ENCODE results near the gene ESRRB.

Gene ESRRB

GRCh38 chr14:76381817-76382494, 6.0 kb downstream of the ESRRB start:
- Histone ChIP-seq H3K14ac (ENCODE audit: low read length) (no peak overlapping the region), H4K91ac (ENCODE audit: low read depth, low read length) (no peak overlapping the region), H3K4me2 (ENCODE audit: low read length) (no peak overlapping the region), H2AK5ac (ENCODE audit: low read length) (no peak overlapping the region), H3K79me1 (ENCODE audit: low read length) (no peaks in the 10 kb centered on the region), H4K8ac (ENCODE audit: low read depth, low read length) (no peak overlapping the region), H2AFZ (ENCODE audit: insufficient read depth, low read length, poor library complexity) (no peak overlapping the region), H3K4me1 (ENCODE audit: control insufficient read depth in 1 of 2, insufficient read depth in 2 of 2, low read length in 2 of 2) (no peaks in the 10 kb centered on the region), H3K4ac (ENCODE audit: low read depth, low read length) (no peak overlapping the region), H4K12ac (ENCODE audit: low read depth, low read length) (no peak overlapping the region), H3K9ac (ENCODE audit: low read length) (no peak overlapping the region), H3K36me3 (ENCODE audit: control insufficient read depth in 1 of 2, insufficient read depth in 2 of 2, low read length in 2 of 2) (no peaks in the 10 kb centered on the region), H3K9me3 (ENCODE audit: insufficient read depth, low read depth, low read length) (peaks cover 4% of the 10 kb centered on the region), H3K27me3 (ENCODE audit: insufficient read depth, low read length) (peaks cover 25% of the 10 kb centered on the region), H2BK12ac (ENCODE audit: low read length) (no peak overlapping the region), H2BK120ac (ENCODE audit: insufficient read depth, low read length, poor library complexity) (no peak overlapping the region), H3K4me3 (ENCODE audit: low read depth, low read length) (no peak overlapping the region), H3K18ac (ENCODE audit: low read length) (no peak overlapping the region), H3K23ac (ENCODE audit: low read length) (no peak overlapping the region), H3K79me2 (ENCODE audit: control insufficient read depth, insufficient read depth, low read length, poor library complexity) (no peaks in the 10 kb centered on the region), H3K27ac (ENCODE audit: low read depth, low read length) (no peak overlapping the region), H2BK5ac (ENCODE audit: low read depth, low read length, poor library complexity) (no peak overlapping the region)
- WGBS (ENCODE audit: extremely low coverage, insufficient coverage, insufficient read length), result no CpG with 5 or more reads among the region's 7 CpGs
- no peak for DNase-seq

GRCh38 chr14:76382495-76382832, 6.5 kb downstream of the ESRRB start:
- Histone ChIP-seq H3K27me3 (ENCODE audit: insufficient read depth, low read length) (peaks cover 20% of the 10 kb centered on the region), H2BK5ac (ENCODE audit: low read depth, low read length, poor library complexity) (no peak overlapping the region), H2AFZ (ENCODE audit: insufficient read depth, low read length, poor library complexity) (no peak overlapping the region), H3K4me1 (ENCODE audit: control insufficient read depth in 1 of 2, insufficient read depth in 2 of 2, low read length in 2 of 2) (no peaks in the 10 kb centered on the region), H2BK120ac (ENCODE audit: insufficient read depth, low read length, poor library complexity) (no peak overlapping the region), H3K79me1 (ENCODE audit: low read length) (no peaks in the 10 kb centered on the region), H3K9me3 (ENCODE audit: insufficient read depth, low read depth, low read length) (peaks cover 4% of the 10 kb centered on the region), H3K4ac (ENCODE audit: low read depth, low read length) (no peak overlapping the region), H3K9ac (ENCODE audit: low read length) (no peak overlapping the region), H3K79me2 (ENCODE audit: control insufficient read depth, insufficient read depth, low read length, poor library complexity) (no peaks in the 10 kb centered on the region), H2BK12ac (ENCODE audit: low read length) (no peak overlapping the region), H4K8ac (ENCODE audit: low read depth, low read length) (no peak overlapping the region), H3K27ac (ENCODE audit: low read depth, low read length) (no peak overlapping the region), H3K18ac (ENCODE audit: low read length) (no peak overlapping the region), H3K23ac (ENCODE audit: low read length) (no peak overlapping the region), H2AK5ac (ENCODE audit: low read length) (no peak overlapping the region), H3K4me2 (ENCODE audit: low read length) (no peak overlapping the region), H3K4me3 (ENCODE audit: low read depth, low read length) (no peak overlapping the region), H4K91ac (ENCODE audit: low read depth, low read length) (no peak overlapping the region), H4K12ac (ENCODE audit: low read depth, low read length) (no peak overlapping the region), H3K14ac (ENCODE audit: low read length) (no peak overlapping the region), H3K36me3 (ENCODE audit: control insufficient read depth in 1 of 2, insufficient read depth in 2 of 2, low read length in 2 of 2) (no peaks in the 10 kb centered on the region)
- no CpG with 5 or more reads among the region's 1 CpG for WGBS (ENCODE audit: extremely low coverage, insufficient coverage, insufficient read length)
- DNase-seq, result no peak

- Histone ChIP-seq H3K36me3 (ENCODE audit: control insufficient read depth in 1 of 2, insufficient read depth in 2 of 2, low read length in 2 of 2) (no peaks in the 10 kb centered on the region), H3K27me3 (ENCODE audit: insufficient read depth, low read length) (no peaks in the 10 kb centered on the region), H2BK120ac (ENCODE audit: insufficient read depth, low read length, poor library complexity) (no peak overlapping the region), H3K79me1 (ENCODE audit: low read length) (no peaks in the 10 kb centered on the region), H3K9me3 (ENCODE audit: insufficient read depth, low read depth, low read length) (peaks cover 4% of the 10 kb centered on the region), H3K14ac (ENCODE audit: low read length) (no peak overlapping the region), H3K79me2 (ENCODE audit: control insufficient read depth, insufficient read depth, low read length, poor library complexity) (no peaks in the 10 kb centered on the region), H2AFZ (ENCODE audit: insufficient read depth, low read length, poor library complexity) (no peak overlapping the region), H3K18ac (ENCODE audit: low read length) (no peak overlapping the region), H3K4me1 (ENCODE audit: control insufficient read depth in 1 of 2, insufficient read depth in 2 of 2, low read length in 2 of 2) (no peaks in the 10 kb centered on the region), H3K4me3 (ENCODE audit: low read depth, low read length) (no peak overlapping the region), H2BK12ac (ENCODE audit: low read length) (no peak overlapping the region), H4K12ac (ENCODE audit: low read depth, low read length) (no peak overlapping the region), H3K9ac (ENCODE audit: low read length) (no peak overlapping the region), H3K23ac (ENCODE audit: low read length) (no peak overlapping the region), H3K4me2 (ENCODE audit: low read length) (no peak overlapping the region), H3K27ac (ENCODE audit: low read depth, low read length) (no peak overlapping the region), H2BK5ac (ENCODE audit: low read depth, low read length, poor library complexity) (no peak overlapping the region), H2AK5ac (ENCODE audit: low read length) (no peak overlapping the region), H4K91ac (ENCODE audit: low read depth, low read length) (no peak overlapping the region), H4K8ac (ENCODE audit: low read depth, low read length) (no peak overlapping the region), H3K4ac (ENCODE audit: low read depth, low read length) (no peak overlapping the region)
- no CpG with 5 or more reads among the region's 4 CpGs for WGBS (ENCODE audit: extremely low coverage, insufficient coverage, insufficient read length)
- no peak for DNase-seq
Measured at GRCh38 chr14:76385435-76385834, 9.5 kb downstream of the ESRRB start.

GRCh38 chr14:76386944-76387782, 11.2 kb downstream of the ESRRB start:
- no peak overlapping the region for H3K23ac ChIP-seq (ENCODE audit: low read length)
- H3K27me3 ChIP-seq (ENCODE audit: insufficient read depth, low read length), result no peaks in the 10 kb centered on the region
- no peak overlapping the region for H2BK120ac ChIP-seq (ENCODE audit: insufficient read depth, low read length, poor library complexity)
- H4K8ac ChIP-seq (ENCODE audit: low read depth, low read length), result no peak overlapping the region
- peak; percentile 69 to 90 for DNase-seq
- no peaks in the 10 kb centered on the region for H3K4me1 ChIP-seq (ENCODE audit: control insufficient read depth in 1 of 2, insufficient read depth in 2 of 2, low read length in 2 of 2)
- H3K36me3 ChIP-seq (ENCODE audit: control insufficient read depth in 1 of 2, insufficient read depth in 2 of 2, low read length in 2 of 2), result no peaks in the 10 kb centered on the region
- no peak overlapping the region for H2AK5ac ChIP-seq (ENCODE audit: low read length)
- H3K27ac ChIP-seq (ENCODE audit: low read depth, low read length), result no peak overlapping the region
- peak overlapping the region; percentile 8 for H3K9ac ChIP-seq (ENCODE audit: low read length)
- H3K4ac ChIP-seq (ENCODE audit: low read depth, low read length), result no peak overlapping the region
- H2AFZ ChIP-seq (ENCODE audit: insufficient read depth, low read length, poor library complexity), result no peak overlapping the region
- no peak overlapping the region for H2BK5ac ChIP-seq (ENCODE audit: low read depth, low read length, poor library complexity)
- H2BK12ac ChIP-seq (ENCODE audit: low read length), result no peak overlapping the region
- H3K9me3 ChIP-seq (ENCODE audit: insufficient read depth, low read depth, low read length), result no peaks in the 10 kb centered on the region
- H3K79me1 ChIP-seq (ENCODE audit: low read length), result no peaks in the 10 kb centered on the region
- no CpG with 5 or more reads among the region's 11 CpGs for WGBS (ENCODE audit: extremely low coverage, insufficient coverage, insufficient read length)
- no peak overlapping the region for H3K4me2 ChIP-seq (ENCODE audit: low read length)
- H3K4me3 ChIP-seq (ENCODE audit: low read depth, low read length), result no peak overlapping the region
- H4K12ac ChIP-seq (ENCODE audit: low read depth, low read length), result no peak overlapping the region
- no peaks in the 10 kb centered on the region for H3K79me2 ChIP-seq (ENCODE audit: control insufficient read depth, insufficient read depth, low read length, poor library complexity)
- no peak overlapping the region for H3K14ac ChIP-seq (ENCODE audit: low read length)
- no peak overlapping the region for H4K91ac ChIP-seq (ENCODE audit: low read depth, low read length)
- H3K18ac ChIP-seq (ENCODE audit: low read length), result no peak overlapping the region

All from trophoblast cell (in vitro differentiated cells and primary cell).